ENCODE results near the gene UBE2U.

Gene UBE2U

DNA sequence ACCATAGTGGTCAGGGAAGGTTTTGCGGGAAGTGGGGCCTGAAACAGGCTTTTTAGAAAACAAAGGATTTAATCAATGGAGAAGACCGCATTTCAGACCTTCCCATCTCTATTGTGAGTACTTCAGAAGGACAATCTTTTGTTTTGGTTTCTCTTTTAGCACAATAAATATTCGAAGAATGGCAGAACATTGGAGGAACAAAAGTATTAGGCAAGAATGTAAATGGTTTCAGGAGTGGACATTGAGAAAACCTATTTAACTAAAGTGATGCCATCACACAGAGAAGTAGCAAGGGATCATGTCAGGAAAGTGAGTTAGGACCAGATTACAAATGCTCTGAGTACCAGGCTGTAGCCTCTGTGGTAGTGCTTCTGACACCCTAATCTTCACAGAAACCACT, 26.8 kb upstream of the UBE2U start:
- CTCF ChIA-PET = no interaction called here
- H3K9me3 ChIP-seq (ENCODE audit: control insufficient read depth, insufficient read depth, low read depth, low read length) = no peaks in the 10 kb centered on the region

More for the DNA sequence above, 26.8 kb upstream of the UBE2U start:
- no peak overlapping the region for H3K27ac ChIP-seq (ENCODE audit: extremely low read depth, low read depth, low read length)
- peaks cover 0 to 14% of the 10 kb centered on the region in 2 experiments; a peak in 1 of 3 replicates for H3K36me3 ChIP-seq (ENCODE audit: control insufficient read depth in 2 of 2, insufficient read depth in 1 of 2, low read length in 2 of 2)
- TF ChIP-seq BCL11B (tag by site-specific recombination; IDR thresholded peaks at IDR 0.05; ENCODE audit: low read depth) = no peak
- no peak for TF ChIP-seq ZNF121 (tag by site-specific recombination; IDR thresholded peaks at IDR 0.05)
- TF ChIP-seq ZNF302 (tag by site-specific recombination; IDR thresholded peaks at IDR 0.05; ENCODE audit: low read depth) = no peak
- TF ChIP-seq FEZF1 (tag by site-specific recombination; IDR thresholded peaks at IDR 0.05) = no peak
- TF ChIP-seq, protein P1, sequence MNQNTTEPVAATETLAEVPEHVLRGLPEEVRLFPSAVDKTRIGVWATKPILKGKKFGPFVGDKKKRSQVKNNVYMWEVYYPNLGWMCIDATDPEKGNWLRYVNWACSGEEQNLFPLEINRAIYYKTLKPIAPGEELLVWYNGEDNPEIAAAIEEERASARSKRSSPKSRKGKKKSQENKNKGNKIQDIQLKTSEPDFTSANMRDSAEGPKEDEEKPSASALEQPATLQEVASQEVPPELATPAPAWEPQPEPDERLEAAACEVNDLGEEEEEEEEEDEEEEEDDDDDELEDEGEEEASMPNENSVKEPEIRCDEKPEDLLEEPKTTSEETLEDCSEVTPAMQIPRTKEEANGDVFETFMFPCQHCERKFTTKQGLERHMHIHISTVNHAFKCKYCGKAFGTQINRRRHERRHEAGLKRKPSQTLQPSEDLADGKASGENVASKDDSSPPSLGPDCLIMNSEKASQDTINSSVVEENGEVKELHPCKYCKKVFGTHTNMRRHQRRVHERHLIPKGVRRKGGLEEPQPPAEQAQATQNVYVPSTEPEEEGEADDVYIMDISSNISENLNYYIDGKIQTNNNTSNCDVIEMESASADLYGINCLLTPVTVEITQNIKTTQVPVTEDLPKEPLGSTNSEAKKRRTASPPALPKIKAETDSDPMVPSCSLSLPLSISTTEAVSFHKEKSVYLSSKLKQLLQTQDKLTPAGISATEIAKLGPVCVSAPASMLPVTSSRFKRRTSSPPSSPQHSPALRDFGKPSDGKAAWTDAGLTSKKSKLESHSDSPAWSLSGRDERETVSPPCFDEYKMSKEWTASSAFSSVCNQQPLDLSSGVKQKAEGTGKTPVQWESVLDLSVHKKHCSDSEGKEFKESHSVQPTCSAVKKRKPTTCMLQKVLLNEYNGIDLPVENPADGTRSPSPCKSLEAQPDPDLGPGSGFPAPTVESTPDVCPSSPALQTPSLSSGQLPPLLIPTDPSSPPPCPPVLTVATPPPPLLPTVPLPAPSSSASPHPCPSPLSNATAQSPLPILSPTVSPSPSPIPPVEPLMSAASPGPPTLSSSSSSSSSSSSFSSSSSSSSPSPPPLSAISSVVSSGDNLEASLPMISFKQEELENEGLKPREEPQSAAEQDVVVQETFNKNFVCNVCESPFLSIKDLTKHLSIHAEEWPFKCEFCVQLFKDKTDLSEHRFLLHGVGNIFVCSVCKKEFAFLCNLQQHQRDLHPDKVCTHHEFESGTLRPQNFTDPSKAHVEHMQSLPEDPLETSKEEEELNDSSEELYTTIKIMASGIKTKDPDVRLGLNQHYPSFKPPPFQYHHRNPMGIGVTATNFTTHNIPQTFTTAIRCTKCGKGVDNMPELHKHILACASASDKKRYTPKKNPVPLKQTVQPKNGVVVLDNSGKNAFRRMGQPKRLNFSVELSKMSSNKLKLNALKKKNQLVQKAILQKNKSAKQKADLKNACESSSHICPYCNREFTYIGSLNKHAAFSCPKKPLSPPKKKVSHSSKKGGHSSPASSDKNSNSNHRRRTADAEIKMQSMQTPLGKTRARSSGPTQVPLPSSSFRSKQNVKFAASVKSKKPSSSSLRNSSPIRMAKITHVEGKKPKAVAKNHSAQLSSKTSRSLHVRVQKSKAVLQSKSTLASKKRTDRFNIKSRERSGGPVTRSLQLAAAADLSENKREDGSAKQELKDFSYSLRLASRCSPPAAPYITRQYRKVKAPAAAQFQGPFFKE (tag by site-specific recombination; IDR thresholded peaks at IDR 0.05; ENCODE audit: borderline replicate concordance) = no peak
- TF ChIP-seq ZNF214 (tag by site-specific recombination; IDR thresholded peaks at IDR 0.05; ENCODE audit: borderline replicate concordance) = no peak
- no peak for TF ChIP-seq SP3 (tag by site-specific recombination; IDR thresholded peaks at IDR 0.05)
- TF ChIP-seq MZF1 (tag by site-specific recombination; IDR thresholded peaks at IDR 0.05; ENCODE audit: borderline replicate concordance) = no peak
- no peak for TF ChIP-seq ZNF501 (tag by site-specific recombination; IDR thresholded peaks at IDR 0.05)
- TF ChIP-seq, protein P2, sequence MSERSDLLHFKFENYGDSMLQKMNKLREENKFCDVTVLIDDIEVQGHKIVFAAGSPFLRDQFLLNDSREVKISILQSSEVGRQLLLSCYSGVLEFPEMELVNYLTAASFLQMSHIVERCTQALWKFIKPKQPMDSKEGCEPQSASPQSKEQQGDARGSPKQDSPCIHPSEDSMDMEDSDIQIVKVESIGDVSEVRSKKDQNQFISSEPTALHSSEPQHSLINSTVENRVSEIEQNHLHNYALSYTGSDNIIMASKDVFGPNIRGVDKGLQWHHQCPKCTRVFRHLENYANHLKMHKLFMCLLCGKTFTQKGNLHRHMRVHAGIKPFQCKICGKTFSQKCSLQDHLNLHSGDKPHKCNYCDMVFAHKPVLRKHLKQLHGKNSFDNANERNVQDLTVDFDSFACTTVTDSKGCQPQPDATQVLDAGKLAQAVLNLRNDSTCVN (tag by site-specific recombination; optimal IDR thresholded peaks at IDR 0.05) = no peak
- TF ChIP-seq, protein P3, sequence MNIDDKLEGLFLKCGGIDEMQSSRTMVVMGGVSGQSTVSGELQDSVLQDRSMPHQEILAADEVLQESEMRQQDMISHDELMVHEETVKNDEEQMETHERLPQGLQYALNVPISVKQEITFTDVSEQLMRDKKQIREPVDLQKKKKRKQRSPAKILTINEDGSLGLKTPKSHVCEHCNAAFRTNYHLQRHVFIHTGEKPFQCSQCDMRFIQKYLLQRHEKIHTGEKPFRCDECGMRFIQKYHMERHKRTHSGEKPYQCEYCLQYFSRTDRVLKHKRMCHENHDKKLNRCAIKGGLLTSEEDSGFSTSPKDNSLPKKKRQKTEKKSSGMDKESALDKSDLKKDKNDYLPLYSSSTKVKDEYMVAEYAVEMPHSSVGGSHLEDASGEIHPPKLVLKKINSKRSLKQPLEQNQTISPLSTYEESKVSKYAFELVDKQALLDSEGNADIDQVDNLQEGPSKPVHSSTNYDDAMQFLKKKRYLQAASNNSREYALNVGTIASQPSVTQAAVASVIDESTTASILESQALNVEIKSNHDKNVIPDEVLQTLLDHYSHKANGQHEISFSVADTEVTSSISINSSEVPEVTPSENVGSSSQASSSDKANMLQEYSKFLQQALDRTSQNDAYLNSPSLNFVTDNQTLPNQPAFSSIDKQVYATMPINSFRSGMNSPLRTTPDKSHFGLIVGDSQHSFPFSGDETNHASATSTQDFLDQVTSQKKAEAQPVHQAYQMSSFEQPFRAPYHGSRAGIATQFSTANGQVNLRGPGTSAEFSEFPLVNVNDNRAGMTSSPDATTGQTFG (tag by site-specific recombination; IDR thresholded peaks at IDR 0.05; ENCODE audit: borderline replicate concordance) = no peak
- no peak for TF ChIP-seq ZNF138 (tag by site-specific recombination; IDR thresholded peaks at IDR 0.05; ENCODE audit: borderline replicate concordance)
- TF ChIP-seq, protein P4, sequence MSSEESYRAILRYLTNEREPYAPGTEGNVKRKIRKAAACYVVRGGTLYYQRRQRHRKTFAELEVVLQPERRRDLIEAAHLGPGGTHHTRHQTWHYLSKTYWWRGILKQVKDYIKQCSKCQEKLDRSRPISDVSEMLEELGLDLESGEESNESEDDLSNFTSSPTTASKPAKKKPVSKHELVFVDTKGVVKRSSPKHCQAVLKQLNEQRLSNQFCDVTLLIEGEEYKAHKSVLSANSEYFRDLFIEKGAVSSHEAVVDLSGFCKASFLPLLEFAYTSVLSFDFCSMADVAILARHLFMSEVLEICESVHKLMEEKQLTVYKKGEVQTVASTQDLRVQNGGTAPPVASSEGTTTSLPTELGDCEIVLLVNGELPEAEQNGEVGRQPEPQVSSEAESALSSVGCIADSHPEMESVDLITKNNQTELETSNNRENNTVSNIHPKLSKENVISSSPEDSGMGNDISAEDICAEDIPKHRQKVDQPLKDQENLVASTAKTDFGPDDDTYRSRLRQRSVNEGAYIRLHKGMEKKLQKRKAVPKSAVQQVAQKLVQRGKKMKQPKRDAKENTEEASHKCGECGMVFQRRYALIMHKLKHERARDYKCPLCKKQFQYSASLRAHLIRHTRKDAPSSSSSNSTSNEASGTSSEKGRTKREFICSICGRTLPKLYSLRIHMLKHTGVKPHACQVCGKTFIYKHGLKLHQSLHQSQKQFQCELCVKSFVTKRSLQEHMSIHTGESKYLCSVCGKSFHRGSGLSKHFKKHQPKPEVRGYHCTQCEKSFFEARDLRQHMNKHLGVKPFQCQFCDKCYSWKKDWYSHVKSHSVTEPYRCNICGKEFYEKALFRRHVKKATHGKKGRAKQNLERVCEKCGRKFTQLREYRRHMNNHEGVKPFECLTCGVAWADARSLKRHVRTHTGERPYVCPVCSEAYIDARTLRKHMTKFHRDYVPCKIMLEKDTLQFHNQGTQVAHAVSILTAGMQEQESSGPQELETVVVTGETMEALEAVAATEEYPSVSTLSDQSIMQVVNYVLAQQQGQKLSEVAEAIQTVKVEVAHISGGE (tag by site-specific recombination; conservative IDR thresholded peaks at IDR 0.05; ENCODE audit: low read depth) = no peak
- TF ChIP-seq, protein P5, sequence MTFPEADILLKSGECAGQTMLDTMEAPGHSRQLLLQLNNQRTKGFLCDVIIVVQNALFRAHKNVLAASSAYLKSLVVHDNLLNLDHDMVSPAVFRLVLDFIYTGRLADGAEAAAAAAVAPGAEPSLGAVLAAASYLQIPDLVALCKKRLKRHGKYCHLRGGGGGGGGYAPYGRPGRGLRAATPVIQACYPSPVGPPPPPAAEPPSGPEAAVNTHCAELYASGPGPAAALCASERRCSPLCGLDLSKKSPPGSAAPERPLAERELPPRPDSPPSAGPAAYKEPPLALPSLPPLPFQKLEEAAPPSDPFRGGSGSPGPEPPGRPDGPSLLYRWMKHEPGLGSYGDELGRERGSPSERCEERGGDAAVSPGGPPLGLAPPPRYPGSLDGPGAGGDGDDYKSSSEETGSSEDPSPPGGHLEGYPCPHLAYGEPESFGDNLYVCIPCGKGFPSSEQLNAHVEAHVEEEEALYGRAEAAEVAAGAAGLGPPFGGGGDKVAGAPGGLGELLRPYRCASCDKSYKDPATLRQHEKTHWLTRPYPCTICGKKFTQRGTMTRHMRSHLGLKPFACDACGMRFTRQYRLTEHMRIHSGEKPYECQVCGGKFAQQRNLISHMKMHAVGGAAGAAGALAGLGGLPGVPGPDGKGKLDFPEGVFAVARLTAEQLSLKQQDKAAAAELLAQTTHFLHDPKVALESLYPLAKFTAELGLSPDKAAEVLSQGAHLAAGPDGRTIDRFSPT (tag by site-specific recombination; IDR thresholded peaks at IDR 0.05) = no peak
- H3K4me1 ChIP-seq (ENCODE audit: control insufficient read depth, insufficient read depth, low read length) = peaks cover 12% of the 10 kb centered on the region
- H3K4me3 ChIP-seq (ENCODE audit: low read depth, low read length) = no peak overlapping the region
- POLR2A ChIA-PET = no interaction called here
